SK-N-SH treated with all-trans-retinoic acid at 6 μM for 48 hours (cell line): ENCODE results near the gene KLF3.

Source experiments
- ISL1 ChIP-seq: fragments of 250-450 bp; sonication (Bioruptor Pico); IDR thresholded peaks from 2 replicates; pipeline ENCODE4 v2.1.2; 2022; ENCODE audit warnings: mild to moderate bottlenecking, moderate library complexity
- ZC3H10 ChIP-seq: fragments of 250-450 bp; sonication (Bioruptor Pico); IDR thresholded peaks from 2 replicates; pipeline ENCODE4 v1.5.1; 2021; ENCODE audit warnings: mild to moderate bottlenecking, moderate library complexity
- ZNF565 ChIP-seq: fragments of 450-650 bp; formaldehyde crosslinking; conservative IDR thresholded peaks from 2 replicates; pipeline ENCODE4 v1.5.0; 2020; ENCODE audit warnings: low read depth, mild to moderate bottlenecking, moderate library complexity
- TF ChIP-seq, protein P1 (sequence below): fragments of 250-450 bp; sonication (Bioruptor Pico); IDR thresholded peaks from 2 replicates; pipeline ENCODE4 v1.5.1; 2020; ENCODE audit warnings: low read depth, mild to moderate bottlenecking, moderate library complexity

DNA sequence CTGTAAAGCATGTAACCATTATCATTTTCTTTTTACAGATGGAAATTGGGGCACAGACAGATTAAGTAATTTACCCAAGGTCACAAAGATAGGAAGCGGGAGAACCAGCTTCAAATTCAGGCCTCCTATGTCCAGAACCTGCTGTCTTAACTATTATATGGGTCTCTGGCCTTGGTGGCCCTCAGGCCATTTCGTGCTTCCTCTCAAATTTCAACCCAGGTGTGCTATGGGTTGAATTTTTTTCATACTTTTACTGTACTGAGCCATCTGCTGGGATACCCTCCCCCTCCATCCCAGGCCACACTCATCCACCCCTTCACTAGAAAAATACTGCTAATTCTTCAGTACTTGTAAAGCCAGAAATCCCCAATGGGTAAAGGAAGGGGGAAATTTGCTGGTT, 42.3 kb downstream of the KLF3 start:
- no peak for TF ChIP-seq ZNF565 (CRISPR knock-in tag)
- TF ChIP-seq, protein P1, sequence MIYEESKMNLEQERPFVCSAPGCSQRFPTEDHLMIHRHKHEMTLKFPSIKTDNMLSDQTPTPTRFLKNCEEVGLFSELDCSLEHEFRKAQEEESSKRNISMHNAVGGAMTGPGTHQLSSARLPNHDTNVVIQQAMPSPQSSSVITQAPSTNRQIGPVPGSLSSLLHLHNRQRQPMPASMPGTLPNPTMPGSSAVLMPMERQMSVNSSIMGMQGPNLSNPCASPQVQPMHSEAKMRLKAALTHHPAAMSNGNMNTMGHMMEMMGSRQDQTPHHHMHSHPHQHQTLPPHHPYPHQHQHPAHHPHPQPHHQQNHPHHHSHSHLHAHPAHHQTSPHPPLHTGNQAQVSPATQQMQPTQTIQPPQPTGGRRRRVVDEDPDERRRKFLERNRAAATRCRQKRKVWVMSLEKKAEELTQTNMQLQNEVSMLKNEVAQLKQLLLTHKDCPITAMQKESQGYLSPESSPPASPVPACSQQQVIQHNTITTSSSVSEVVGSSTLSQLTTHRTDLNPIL, result no peak
- no peak for TF ChIP-seq ISL1 (CRISPR knock-in tag)
- TF ChIP-seq ZC3H10 (CRISPR knock-in tag), result no peak
